Suppressor macrophage treated with lipopolysaccharide for 1 hour (primary cell): ENCODE data around the gene KIR3DL2.
"Not testable (repeated sequence)": the region's sequence is repeated elsewhere in the genome, so short reads cannot be mapped to it uniquely, and the experiment has no call there.

ENCODE experiments used
- DNase-seq, 3 donors: peaks; one replicate each; pipeline ENCODE4 v3.0.0-alpha.2; 2020 to 2022

The KIR3DL2 gene

DNA sequence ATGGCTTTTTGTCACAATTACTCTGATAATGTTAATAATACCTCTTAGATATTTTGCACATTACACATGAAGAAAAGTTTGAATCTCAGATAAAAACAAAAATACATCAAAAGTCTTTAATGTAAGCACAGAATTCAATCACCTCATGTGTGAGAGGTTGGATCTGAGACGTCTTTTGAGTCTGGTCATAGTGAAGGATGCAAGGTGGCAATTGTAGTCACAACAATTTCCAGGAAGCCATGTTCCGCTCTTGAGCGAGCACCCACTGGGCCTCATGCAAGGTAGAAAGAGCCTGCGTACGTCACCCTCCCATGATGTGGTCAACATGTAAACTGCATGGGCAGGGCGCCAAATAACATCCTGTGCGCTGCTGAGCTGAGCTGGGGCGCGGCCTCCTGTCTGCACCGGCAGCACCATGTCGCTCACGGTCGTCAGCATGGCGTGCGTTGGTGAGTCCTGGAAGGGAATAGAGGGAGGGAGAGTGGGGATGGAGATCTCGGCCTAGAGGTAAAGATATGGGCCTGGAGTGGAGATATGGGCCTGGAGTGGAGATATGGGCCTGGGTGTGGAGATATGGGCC, at the start of gene KIR3DL2:
Gene KIR3DL2, plus strand, starts transcription at position 383 of the 580 bp plus-strand sequence. Its CDS starts 33 bp downstream, at position 416.
- not testable (repeated sequence) for DNase-seq

DNA sequence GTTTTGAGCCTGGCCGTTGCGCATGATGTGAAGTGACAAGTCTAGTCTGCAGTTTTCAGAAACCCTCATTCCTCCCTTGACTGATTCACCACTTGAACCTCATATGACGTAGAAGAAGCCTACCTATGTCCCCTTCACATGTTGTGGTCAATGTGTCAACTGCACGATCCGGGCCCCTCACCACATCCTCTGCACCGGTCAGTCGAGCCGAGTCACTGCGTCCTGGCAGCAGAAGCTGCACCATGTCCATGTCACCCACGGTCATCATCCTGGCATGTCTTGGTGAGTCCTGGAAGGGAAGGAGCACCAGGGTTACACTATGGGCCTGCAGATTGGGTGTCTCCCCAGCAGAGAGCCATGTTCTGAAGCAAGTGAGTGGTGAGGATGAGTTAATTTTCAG, 46.8 kb upstream of the KIR3DL2 start, which contains the start of gene KIR2DL4:
Gene KIR2DL4, plus strand, starts transcription at position 201 of the 400 bp plus-strand sequence. Its CDS starts 42 bp downstream, at position 243.
- DNase-seq, result no peak

DNA sequence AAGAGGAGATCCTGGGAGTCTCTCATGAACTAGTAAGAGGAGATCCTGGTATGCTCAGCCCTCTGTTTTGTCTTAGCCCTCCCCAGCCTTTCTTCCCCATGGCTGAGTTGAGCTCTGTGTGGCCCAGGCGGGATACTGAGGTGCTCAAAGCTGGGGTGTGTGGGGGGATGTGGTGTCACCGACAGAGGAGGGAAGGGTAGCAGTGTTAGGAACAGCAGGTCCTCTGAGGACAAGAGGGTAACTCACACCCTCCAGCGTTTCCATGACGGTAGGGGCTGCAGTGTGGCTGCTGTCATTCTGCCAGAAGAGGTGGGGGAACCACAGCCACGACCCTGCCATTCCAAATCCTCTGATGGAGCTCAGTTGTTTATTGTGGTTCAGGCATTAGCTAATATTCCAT, 46.1 kb upstream of the KIR3DL2 start:
- DNase-seq, result no peak

DNA sequence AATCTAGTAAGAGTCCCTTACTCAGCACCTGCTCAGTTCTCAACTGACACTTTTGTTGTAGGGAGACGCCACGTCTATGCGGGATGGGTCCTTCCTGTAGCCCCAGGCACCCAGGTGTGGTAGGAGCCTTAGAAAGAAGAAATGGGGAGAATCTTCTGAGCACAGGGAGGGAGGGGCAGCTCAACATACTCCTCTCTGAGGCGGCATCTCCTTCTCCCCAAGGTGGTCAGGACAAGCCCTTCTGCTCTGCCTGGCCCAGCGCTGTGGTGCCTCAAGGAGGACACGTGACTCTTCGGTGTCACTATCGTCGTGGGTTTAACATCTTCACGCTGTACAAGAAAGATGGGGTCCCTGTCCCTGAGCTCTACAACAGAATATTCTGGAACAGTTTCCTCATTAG, 45.7 kb upstream of the KIR3DL2 start:
- DNase-seq, result no peak

DNA sequence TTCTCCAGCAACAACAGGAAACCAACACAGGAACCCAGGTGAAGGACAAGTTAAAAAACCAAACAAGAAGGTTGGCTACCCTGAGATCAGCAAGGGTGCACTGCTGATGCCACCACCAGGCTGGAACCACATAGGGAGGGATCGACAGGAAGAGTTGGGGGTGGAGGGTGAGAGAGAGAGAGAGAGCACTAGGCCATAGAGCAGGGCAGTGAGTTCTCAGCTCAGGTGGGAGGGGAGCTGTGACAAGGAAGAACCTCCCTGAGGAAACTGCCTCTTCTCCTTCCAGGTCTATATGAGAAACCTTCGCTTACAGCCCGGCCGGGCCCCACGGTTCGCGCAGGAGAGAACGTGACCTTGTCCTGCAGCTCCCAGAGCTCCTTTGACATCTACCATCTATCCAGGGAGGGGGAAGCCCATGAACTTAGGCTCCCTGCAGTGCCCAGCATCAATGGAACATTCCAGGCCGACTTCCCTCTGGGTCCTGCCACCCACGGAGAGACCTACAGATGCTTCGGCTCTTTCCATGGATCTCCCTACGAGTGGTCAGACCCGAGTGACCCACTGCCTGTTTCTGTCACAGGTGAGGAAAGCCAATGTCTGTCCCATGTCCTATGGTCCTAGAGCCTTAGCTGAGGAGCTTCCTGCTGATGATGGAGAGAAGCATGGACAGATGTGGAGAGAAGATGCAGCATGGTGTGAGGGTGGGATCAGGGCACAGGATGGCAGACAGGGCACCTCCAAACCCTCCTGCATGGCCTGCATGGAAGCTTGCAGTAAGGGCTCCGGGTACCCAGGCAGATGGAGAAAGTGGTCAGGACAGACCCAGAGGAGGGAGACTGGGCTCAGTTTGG, 44.4 kb upstream of the KIR3DL2 start:
- DNase-seq, result no peak

DNA sequence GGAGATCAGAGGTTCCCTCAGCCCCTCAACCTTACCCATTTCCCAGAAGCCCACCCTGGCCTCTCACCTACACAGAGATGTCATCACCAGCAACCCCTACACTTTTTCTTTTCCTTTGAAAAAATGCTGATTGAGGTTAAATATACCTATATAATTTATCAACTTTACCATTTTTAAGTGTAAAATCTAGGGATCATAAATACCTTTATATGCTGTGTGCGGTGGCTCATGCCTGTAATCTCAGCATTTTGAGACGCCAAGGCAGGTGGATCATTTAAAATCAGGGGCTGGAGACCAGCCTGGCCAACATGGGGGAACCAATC, 43.8 kb upstream of the KIR3DL2 start:
- no peak for DNase-seq

DNA sequence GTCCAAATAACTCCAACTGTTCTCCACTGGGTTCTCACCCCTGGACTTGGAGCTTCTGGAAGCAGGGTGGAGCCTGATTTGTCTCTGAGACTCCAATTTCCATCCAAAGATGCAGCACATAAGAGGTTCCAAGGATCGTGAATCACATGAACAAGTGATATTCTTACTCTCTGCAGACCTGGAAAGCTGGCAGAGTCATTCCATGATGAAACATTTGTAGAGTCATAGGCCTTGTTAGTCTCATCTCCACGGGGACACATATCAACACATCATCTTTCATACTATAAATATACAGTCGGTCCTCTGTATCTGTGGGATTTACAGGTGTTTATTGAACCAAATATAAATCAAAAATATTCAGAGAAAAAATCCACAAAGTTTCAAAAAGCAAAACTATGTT, 35.7 kb upstream of the KIR3DL2 start:
- DNase-seq, result not testable (repeated sequence)

DNA sequence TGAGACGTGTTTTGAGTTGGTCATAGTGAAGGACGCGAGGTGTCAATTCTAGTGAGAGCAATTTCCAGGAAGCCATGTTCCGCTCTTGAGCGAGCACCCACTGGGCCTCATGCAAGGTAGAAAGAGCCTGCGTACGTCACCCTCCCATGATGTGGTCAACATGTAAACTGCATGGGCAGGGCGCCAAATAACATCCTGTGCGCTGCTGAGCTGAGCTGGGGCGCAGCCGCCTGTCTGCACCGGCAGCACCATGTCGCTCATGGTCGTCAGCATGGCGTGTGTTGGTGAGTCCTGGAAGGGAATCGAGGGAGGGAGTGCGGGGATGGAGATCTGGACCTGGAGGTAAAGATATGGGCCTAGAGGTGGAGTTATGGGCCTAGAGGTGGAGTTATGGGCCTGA, 34.0 kb upstream of the KIR3DL2 start, which contains the start of gene KIR3DL1:
Gene KIR3DL1, plus strand, starts transcription at position 218 of the 400 bp plus-strand sequence.
- not testable (repeated sequence) for DNase-seq

DNA sequence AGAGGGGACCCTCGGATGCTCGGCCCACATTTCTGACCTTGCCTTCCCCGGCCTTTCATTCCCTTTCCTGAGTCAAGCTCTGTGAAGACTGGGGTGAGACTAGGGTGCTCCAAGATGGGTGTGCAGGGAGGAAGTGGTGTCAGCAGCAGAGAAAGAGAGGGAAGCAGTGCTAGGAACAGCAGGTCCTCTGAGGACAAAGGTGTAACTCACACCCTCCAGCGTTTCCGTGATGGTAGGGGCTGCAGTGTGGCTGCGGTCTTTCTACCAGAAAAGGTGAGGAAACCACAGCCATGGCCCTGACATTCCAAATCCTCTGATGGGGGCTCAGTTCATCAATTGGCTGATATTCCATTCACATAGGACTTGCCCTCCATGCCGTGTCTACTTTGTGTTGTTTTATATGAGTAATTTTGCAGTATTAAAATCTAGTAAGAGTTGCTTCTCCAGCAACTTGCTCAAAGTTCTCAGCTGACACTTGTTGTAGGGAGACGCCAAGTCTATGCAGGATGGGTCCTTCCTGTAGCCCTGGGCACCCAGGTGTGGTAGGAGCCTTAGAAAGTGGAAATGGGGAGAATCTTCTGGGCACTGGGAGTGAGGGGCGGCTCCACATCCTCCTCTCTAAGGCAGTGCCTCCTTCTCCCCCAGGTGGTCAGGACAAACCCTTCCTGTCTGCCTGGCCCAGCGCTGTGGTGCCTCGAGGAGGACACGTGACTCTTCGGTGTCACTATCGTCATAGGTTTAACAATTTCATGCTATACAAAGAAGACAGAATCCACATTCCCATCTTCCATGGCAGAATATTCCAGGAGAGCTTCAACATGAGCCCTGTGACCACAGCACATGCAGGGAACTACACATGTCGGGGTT, 32.3 kb upstream of the KIR3DL2 start:
- DNase-seq, result no peak

DNA sequence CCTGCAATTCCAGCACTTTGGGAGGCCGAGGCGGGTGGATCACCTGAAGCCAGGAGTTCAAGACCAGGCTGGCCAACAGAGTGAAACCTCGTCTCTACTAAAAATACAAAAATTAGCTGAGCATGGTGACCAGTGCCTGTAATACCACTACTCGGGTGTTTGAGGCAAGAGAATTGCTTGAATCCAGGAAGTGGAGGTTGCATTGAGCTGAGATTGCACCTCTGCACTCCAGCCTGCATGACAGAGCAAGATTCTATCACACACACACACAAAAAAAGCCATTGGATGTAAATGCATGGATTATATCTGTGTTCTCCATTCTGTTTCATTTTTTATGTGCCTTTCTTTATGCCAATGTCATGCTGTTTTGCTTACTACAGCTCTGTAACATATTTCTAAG, 25.8 kb upstream of the KIR3DL2 start:
- DNase-seq, result peak in 2 of 3 donors; percentile 11 to 14

DNA sequence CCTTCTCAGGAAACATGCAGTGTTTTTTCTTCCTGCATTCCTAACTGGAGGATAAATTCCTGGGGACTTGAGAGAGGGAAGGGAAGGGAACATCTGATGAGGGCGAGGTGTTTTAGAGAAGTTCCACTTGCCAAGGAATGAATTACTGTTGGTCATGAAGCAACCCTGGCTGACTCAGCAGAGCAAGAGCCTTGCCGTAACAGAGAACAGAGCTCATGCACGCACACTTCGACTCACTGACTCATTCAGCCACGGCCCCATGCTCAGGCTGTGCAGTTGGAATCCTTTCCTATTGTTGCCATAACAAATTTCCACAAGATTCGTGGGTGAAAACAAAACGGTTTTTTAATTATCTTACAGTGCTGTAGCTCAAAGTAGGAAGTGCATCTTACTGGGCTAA, 24.9 kb upstream of the KIR3DL2 start:
- DNase-seq, result peak in 2 of 3 donors; percentile 8 to 12

DNA sequence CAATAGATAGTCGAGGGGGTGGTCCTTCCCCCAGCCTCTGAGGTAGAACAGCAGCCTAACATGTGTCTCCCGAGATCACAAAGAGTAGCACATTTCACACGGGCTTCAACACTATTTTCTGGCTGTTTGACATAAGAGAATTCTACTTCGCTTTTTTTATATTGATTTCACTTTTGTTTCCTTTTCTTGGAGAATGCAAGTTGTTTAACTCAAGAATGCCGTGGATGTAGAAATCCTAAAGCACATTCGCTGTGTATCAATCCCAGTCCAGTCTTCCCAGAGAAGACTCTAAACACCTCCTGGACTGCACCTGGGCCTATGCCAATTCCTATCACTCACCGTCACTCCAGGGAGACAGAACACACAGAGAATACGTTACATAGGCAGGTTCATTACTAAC, 22.2 kb upstream of the KIR3DL2 start:
- peak in 2 of 3 donors; percentile 35 to 41 for DNase-seq

DNA sequence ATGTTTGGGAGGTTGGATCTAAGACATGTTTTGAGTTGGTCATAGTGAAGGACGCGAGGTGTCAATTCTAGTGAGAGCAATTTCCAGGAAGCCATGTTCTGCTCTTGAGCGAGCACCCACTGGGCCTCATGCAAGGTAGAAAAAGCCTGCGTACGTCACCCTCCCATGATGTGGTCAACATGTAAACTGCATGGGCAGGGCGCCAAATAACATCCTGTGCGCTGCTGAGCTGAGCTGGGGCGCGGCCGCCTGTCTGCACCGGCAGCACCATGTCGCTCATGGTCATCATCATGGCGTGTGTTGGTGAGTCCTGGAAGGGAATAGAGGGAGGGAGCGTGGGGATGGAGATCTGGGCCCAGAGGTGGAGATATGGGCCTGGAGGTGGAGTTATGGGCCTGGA, 17.7 kb upstream of the KIR3DL2 start, which contains the start of gene KIR2DS4:
Gene KIR2DS4, plus strand, starts transcription at position 181 of the 400 bp plus-strand sequence.
- not testable (repeated sequence) for DNase-seq

DNA sequence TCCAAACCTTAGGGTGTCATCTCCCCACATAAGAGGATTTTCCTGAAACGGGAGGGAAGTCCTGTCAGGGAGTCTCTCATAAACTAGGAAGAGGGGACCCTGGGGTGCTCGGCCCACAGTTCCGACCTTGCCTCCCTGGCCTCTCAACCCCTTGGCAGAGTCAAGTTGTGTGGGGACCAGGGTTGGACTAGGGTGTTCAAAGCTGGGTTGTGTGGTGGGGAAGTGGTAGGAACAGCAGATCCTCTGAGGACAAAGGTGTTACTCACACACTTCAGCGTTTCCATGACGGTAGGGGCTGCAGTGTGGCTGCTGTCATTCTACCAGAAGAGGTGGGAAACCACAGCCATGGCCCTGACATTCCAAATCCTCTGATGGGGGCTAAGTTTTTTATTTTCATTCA, 15.1 kb upstream of the KIR3DL2 start:
- not testable (repeated sequence) for DNase-seq

DNA sequence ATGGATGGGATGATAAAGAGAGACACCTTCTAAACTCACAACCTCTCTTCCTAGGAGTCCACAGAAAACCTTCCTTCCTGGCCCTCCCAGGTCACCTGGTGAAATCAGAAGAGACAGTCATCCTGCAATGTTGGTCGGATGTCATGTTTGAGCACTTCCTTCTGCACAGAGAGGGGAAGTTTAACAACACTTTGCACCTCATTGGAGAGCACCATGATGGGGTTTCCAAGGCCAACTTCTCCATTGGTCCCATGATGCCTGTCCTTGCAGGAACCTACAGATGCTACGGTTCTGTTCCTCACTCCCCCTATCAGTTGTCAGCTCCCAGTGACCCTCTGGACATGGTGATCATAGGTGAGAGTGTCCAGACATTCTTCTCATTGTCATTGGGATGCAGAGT, 12.7 kb upstream of the KIR3DL2 start:
- peak; percentile 60 to 78 (median 74) for DNase-seq

DNA sequence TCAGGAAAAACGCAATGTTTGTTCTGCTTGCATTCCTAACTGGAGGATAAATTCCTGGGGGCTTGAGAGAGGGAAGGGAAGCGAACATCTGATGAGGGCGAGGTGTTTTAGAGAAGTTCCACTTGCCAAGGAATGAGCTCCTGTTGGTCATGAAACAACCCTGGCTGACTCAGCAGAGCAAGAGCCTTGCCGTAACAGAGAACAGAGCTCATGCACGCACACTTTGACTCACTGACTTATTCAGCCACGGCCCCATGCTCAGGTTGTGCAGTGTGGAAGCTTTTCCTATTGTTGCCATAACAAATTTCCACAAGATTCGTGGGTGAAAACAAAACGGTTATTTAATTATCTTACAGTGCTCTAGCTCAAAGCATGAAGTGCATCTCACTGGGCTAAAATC, 7.1 kb upstream of the KIR3DL2 start:
- peak in 1 of 3 donors; percentile 21 for DNase-seq

DNA sequence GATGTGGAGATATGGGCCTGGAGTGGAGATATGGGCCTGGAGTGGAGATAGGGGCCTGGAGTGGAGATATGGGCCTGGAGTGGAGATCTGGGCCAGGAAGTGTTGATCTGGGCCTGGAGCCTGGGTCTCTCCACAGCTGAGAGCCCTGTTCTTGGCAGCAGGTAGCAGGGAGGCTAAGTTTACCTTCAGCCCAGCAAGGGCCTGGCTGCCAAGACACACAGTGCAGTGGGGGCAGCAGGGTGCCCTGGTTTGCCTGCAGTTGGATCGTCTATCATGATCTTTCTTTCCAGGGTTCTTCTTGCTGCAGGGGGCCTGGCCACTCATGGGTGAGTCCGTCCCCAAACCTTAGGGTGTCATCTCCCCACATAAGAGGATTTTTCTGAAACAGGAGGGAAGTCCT, 687 bp downstream of the KIR3DL2 start:
- DNase-seq, result no peak

DNA sequence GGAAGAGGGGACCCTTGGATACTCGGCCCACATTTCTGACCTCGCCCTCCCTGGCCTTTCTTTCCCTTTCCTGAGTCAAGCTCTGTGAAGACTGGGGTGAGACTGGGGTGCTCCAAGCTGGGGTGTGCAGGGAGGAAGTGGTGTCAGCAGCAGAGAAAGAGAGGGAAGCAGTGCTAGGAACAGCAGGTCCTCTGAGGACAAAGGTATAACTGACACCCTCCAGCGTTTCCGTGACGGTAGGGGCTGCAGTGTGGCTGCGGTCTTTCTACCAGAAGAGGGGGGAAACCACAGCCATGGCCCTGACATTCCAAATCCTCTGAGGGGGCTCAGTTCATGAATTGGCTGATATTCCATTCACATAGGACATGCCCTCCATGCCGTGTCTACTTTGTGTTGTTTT, 1.1 kb downstream of the KIR3DL2 start:
- peak in 1 of 3 donors; percentile 16 for DNase-seq

DNA sequence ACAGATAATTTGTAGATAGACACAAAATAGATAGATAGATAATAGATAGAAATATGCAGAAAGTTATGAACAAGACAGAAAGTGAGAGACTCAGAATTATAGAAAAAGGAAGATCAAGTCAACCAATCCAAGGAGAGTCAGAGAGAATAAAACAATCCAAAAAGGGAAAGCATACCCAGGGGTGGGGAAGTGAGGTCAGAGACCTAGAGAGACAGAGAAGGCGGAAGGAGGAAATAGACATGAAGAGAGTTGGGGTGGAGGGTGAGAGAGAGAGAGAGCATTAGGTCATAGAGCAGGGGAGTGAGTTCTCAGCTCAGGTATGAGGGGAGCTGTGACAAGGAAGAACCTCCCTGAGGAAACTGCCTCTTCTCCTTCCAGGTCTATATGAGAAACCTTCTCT, 5.0 kb downstream of the KIR3DL2 start:
- peak; percentile 39 to 47 (median 47) for DNase-seq

DNA sequence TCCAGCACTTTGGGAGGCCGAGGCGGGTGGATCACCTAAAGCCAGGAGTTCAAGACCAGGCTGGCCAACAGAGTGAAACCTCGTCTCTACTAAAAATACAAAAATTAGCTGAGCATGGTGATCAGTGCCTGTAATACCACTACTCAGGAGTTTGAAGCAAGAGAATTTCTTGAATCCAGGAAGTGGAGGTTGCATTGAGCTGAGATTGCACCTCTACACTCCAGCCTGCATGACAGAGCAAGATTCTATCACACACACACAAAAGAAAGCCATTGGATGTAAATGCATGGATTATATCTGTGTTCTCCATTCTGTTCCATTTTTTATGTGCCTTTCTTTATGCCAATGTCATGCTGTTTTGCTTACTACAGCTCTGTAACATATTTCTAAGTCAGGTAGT, 8.2 kb downstream of the KIR3DL2 start:
- DNase-seq, result not testable (repeated sequence)

DNA sequence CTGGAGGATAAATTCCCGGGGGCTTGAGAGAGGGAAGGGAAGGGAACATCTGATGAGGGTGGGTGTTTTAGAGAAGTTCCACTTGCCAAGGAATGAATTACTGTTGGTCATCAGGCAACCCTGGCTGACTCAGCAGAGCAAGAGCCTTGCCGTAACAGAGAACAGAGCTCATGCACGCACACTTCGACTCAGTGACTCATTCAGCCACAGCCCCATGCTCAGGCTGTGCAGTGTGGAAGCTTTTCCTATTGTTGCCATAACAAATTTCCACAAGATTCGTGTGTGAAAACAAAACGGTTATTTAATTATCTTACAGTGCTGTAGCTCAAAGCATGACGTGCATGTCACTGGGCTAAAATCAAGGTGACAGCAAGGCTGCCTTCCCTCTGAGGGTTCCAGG, 9.2 kb downstream of the KIR3DL2 start:
- DNase-seq, result peak; percentile 69 to 87 (median 78)

DNA sequence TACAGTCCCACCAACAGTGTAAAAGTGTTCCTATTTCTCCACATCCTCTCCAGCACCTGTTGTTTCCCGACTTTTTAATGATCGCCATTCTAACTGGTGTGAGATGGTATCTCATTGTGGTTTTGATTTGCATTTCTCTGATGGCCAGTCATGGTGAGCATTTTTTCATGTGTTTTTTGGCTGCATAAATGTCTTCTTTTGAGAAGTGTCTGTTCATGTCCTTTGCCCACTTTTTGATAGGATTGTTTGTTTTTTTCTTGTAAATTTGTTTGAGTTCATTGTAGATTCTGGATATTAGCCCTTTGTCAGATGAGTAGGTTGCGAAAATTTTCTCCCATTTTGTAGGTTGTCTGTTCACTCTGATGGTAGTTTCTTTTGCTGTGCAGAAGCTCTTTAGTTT, 13.2 kb downstream of the KIR3DL2 start:
- DNase-seq, result not testable (repeated sequence)

DNA sequence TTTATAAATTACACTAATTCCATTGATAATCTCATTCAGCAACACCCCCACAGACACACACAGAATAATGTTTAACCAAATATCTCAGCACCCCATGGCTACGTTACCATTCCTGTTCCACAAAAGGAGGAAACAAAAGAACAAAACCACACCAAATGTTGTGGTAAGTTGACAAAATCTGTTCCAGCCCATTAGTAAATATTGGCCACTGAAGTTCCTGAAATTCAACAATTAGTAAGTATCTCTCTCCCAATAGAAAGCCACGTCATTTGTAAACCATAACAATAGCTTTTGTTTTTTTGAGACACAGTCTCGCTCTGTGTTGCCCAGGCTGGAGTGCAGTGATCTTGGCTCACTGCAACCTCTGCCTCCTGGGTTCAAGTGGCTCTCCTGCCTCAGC, 21.5 kb downstream of the KIR3DL2 start:
- DNase-seq, result peak in 2 of 3 donors; percentile 57
